Uterus (tissue), 4 donors: ENCODE data around the gene RAD50. TPM values are rescaled to one million over a fixed set of nuclear protein-coding genes. Genes with fewer than 3 reads are reported as not detected.

ENCODE experiments used
- DNase-seq, 2 donors: peaks; one replicate each; pipeline ENCODE4 v3.0.0-alpha.2; 2019 to 2020
- H3K27ac ChIP-seq, 2 donors: fragments of 200-600 bp; sonication (generic); 1 replicate in 1 of 2; 2 replicates in 1 of 2; pipeline ENCODE4 v1.5.1; 2016 to 2018
- H3K27me3 ChIP-seq, 2 donors: fragments of 200-600 bp; sonication (generic); one replicate each; pipeline ENCODE4 v1.5.1; 2018 to 2019; ENCODE audit warnings: control low read depth in 1 of 2
- H3K36me3 ChIP-seq, 2 donors: fragments of 200-600 bp; sonication (generic); one replicate each; pipeline ENCODE4 v1.5.1; 2019; ENCODE audit warnings: control low read depth in 1 of 2
- H3K4me1 ChIP-seq, 2 donors: fragments of 200-600 bp; sonication (generic); one replicate each; pipeline ENCODE4 v1.5.1; 2018 to 2019; ENCODE audit warnings: control low read depth in 1 of 2
- H3K4me3 ChIP-seq, 2 donors: fragments of 200-600 bp; sonication (generic); 1 replicate in 1 of 2; 2 replicates in 1 of 2; pipeline ENCODE4 v1.5.1; 2018 to 2019; ENCODE audit warnings: mild to moderate bottlenecking in 1 of 2
- H3K9me3 ChIP-seq, 2 donors: fragments of 200-600 bp; sonication (generic); one replicate each; pipeline ENCODE4 v1.5.1; 2019; ENCODE audit warnings: control low read depth in 1 of 2
- CTCF ChIP-seq, 4 experiments: fragments of 200-600 bp in 2 of 4; fragments of 450-650 bp in 2 of 4; sonication (generic) in 2 of 4; IDR thresholded peaks; one replicate each; pipeline ENCODE4 v1.5.1; 2016 to 2019; ENCODE audit warnings: antibody characterized with exemption in 4 of 4, mild to moderate bottlenecking in 2 of 4, moderate library complexity in 1 of 4
- POLR2A ChIP-seq, 2 donors: fragments of 450-650 bp; IDR thresholded peaks; one replicate each; pipeline ENCODE4 v1.6.1; 2016; ENCODE audit warnings: antibody characterized with exemption in 2 of 2, mild to moderate bottlenecking in 1 of 2, moderate library complexity in 1 of 2
- intact Hi-C: fragments of 100-400 bp; cut with DNase I; formaldehyde crosslinking; loops from one replicate; pipeline ENCODE4 v1.15.1; 2023; ENCODE audit warnings: low total_unique reads
- total RNA-seq, 4 donors: library from RNA; depleted of rRNA in 3 of 4; stranded (reverse); fragments of >200 nt in 3 of 4; gene quantifications; one replicate each; pipeline versions ENCODE4 v1.1.0 to v1.2.4, GENCODE V29; 2014 to 2023
- donor health status: DM: yes; HTN: yes; CAD: no.

RAD50 gene
- total RNA-seq, 4 donors from 2014 or later, result 13.8 to 50.0 (median 32.6) TPM

DNA sequence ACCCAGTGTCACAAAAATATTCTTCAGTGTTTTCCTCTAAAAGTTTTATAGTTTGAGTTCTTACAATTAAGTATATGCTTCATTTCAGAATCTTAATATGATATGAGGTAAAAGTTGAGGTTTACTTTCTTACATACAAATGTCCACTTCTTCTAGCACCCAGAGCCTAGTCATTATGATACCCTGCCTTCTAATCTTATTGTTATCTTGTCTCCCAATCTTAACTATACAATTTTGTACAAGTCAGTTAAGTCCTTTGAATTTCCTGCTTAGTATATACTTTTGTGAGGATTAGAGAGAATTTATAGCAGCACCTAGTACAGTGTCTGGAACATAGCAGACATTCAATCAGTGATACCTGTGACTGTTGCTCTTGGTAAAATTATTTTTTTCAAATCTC is 29.3 kb downstream of the RAD50 start:
- DNase-seq, result no peak
- no peaks in the 10 kb centered on the region for H3K36me3 ChIP-seq
- H3K4me1 ChIP-seq, result no peaks in the 10 kb centered on the region
- H3K9me3 ChIP-seq, result no peaks in the 10 kb centered on the region
- H3K27ac ChIP-seq, result no peak overlapping the region
- intact Hi-C loops, result no loop called here
- no peaks in the 10 kb centered on the region for H3K27me3 ChIP-seq
- no peak for TF ChIP-seq CTCF (IDR thresholded peaks at IDR 0.05)
- H3K4me3 ChIP-seq, result no peak overlapping the region

DNA sequence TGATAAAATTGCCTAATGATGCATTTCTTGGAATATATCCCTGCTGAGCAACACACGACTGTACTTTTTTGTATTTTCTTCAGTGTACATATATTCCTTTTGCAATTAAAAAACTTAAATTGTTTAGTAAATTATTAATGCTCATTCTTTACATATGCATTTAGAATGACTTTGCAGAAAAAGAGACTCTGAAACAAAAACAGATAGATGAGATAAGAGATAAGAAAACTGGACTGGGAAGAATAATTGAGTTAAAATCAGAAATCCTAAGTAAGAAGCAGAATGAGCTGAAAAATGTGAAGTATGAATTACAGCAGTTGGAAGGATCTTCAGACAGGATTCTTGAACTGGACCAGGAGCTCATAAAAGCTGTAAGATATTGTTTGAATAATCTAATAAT is 32.7 kb downstream of the RAD50 start:
- TF ChIP-seq POLR2A (IDR thresholded peaks at IDR 0.05) (no peak), CTCF (IDR thresholded peaks at IDR 0.05) (no peak)
- DNase-seq, result no peak
- no peaks in the 10 kb centered on the region for H3K9me3 ChIP-seq
- H3K27ac ChIP-seq, result no peak overlapping the region
- H3K4me3 ChIP-seq, result no peak overlapping the region
- H3K36me3 ChIP-seq, result no peaks in the 10 kb centered on the region
- intact Hi-C loops, result no loop called here
- H3K27me3 ChIP-seq, result no peaks in the 10 kb centered on the region
- no peaks in the 10 kb centered on the region for H3K4me1 ChIP-seq

- H3K4me1 ChIP-seq, result no peaks in the 10 kb centered on the region
- no peak overlapping the region for H3K27ac ChIP-seq
- DNase-seq, result no peak
- intact Hi-C loops, result no loop called here
- H3K9me3 ChIP-seq, result no peaks in the 10 kb centered on the region
- no peaks in the 10 kb centered on the region for H3K27me3 ChIP-seq
- no peaks in the 10 kb centered on the region for H3K36me3 ChIP-seq
- no peak overlapping the region for H3K4me3 ChIP-seq
- TF ChIP-seq CTCF (IDR thresholded peaks at IDR 0.05) (no peak), POLR2A (IDR thresholded peaks at IDR 0.05) (no peak)
These were observed 34.4 kb downstream of the RAD50 start for GRCh38 chr5:132591145-132591544.

GRCh38 chr5:132592521-132592920 is 35.7 kb downstream of the RAD50 start:
- TF ChIP-seq CTCF (IDR thresholded peaks at IDR 0.05) (no peak), POLR2A (IDR thresholded peaks at IDR 0.05) (no peak)
- Histone ChIP-seq H3K9me3 (no peaks in the 10 kb centered on the region), H3K4me3 (no peak overlapping the region), H3K4me1 (no peaks in the 10 kb centered on the region), H3K36me3 (no peaks in the 10 kb centered on the region), H3K27me3 (no peaks in the 10 kb centered on the region), H3K27ac (no peak overlapping the region)
- DNase-seq, result no peak
- intact Hi-C loops, result no loop called here

GRCh38 chr5:132594170-132594569 is 37.4 kb downstream of the RAD50 start:
- H3K27me3 ChIP-seq, result no peaks in the 10 kb centered on the region
- H3K4me3 ChIP-seq, result no peak overlapping the region
- H3K36me3 ChIP-seq, result no peaks in the 10 kb centered on the region
- TF ChIP-seq POLR2A (IDR thresholded peaks at IDR 0.05) (no peak), CTCF (IDR thresholded peaks at IDR 0.05) (no peak)
- no peaks in the 10 kb centered on the region for H3K4me1 ChIP-seq
- H3K27ac ChIP-seq, result no peak overlapping the region
- DNase-seq, result no peak
- intact Hi-C loops, result no loop called here
- H3K9me3 ChIP-seq, result no peaks in the 10 kb centered on the region
